ENCODE measurements around the gene DBF4.
"Not testable (repeated sequence)": the region's sequence is repeated elsewhere in the genome, so short reads cannot be mapped to it uniquely, and the experiment has no call there.

Gene DBF4

GRCh38 chr7:87945926-87946325 is 69.6 kb downstream of the DBF4 start:
- not testable (repeated sequence) for H3K27me3 ChIP-seq (replicated peaks; ENCODE audit: control insufficient read depth, insufficient read depth, low read length, poor library complexity, severe bottlenecking); H3K36me3 ChIP-seq (ENCODE audit: control insufficient read depth, insufficient read depth, low read length); H3K4me1 ChIP-seq (ENCODE audit: control insufficient read depth, insufficient read depth, low read length, poor library complexity, severe bottlenecking); DNase-seq; H3K9me3 ChIP-seq (ENCODE audit: control insufficient read depth, low read length); H3K4me3 ChIP-seq (ENCODE audit: insufficient read depth, low read depth, low read length, poor library complexity, severe bottlenecking); H3K27ac ChIP-seq (ENCODE audit: insufficient read depth, low read length, poor library complexity, severe bottlenecking)

GRCh38 chr7:87948371-87948770 is 72.1 kb downstream of the DBF4 start:
- H3K4me3 ChIP-seq (ENCODE audit: insufficient read depth, low read depth, low read length, poor library complexity, severe bottlenecking) = no peak overlapping the region
- no peak overlapping the region for H3K27ac ChIP-seq (ENCODE audit: insufficient read depth, low read length, poor library complexity, severe bottlenecking)
- no peaks in the 10 kb centered on the region for H3K27me3 ChIP-seq (replicated peaks; ENCODE audit: control insufficient read depth, insufficient read depth, low read length, poor library complexity, severe bottlenecking)
- H3K4me1 ChIP-seq (ENCODE audit: control insufficient read depth, insufficient read depth, low read length, poor library complexity, severe bottlenecking) = no peaks in the 10 kb centered on the region
- H3K36me3 ChIP-seq (ENCODE audit: control insufficient read depth, insufficient read depth, low read length) = no peaks in the 10 kb centered on the region
- no peak for DNase-seq
- H3K9me3 ChIP-seq (ENCODE audit: control insufficient read depth, low read length) = no peaks in the 10 kb centered on the region
